Mucosa of gallbladder (tissue), 1 donor: ENCODE results near the gene CTAG2. TPM values are rescaled to one million over a fixed set of nuclear protein-coding genes. Genes with fewer than 3 reads are reported as not detected.
A peak's percentile ranks its signal among the peaks of the same experiment; 100 is the strongest.
"Not testable (repeated sequence)": the region's sequence is repeated elsewhere in the genome, so short reads cannot be mapped to it uniquely, and the experiment has no call there.

Source experiments
- DNase-seq: peaks from one replicate; pipeline ENCODE4 v3.0.0-alpha.2; 2020; ENCODE audit warnings: low spot score
- total RNA-seq: library from RNA; stranded (reverse); gene quantifications from one replicate; pipeline ENCODE4 v1.2.1, GENCODE V29; 2021
- donor health status: DM: no; HTN: no; CAD: no.

CTAG2 gene
- total RNA-seq, 1 donor from 2014 or later, result not detected

DNA sequence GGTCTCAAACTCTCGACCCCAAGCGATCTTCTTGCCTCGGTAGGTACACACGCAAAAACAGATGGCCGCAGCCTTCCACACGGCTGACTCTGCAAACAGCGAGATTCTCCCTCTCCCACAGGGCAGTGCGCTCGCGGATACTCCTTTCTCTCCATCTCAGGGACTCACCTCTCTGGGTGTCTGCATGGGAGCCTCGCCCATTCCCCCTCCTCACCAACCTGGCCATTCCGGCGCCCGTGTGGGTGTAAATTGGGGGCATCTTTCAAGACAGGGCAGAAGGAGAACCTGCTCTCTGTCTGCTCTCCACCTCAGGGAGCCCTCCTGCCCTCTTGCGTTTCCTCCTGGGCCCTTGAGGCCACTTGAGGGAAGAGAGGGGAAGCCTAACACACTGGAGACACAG is 4.4 kb downstream of the CTAG2 start:
- no peak for DNase-seq

DNA sequence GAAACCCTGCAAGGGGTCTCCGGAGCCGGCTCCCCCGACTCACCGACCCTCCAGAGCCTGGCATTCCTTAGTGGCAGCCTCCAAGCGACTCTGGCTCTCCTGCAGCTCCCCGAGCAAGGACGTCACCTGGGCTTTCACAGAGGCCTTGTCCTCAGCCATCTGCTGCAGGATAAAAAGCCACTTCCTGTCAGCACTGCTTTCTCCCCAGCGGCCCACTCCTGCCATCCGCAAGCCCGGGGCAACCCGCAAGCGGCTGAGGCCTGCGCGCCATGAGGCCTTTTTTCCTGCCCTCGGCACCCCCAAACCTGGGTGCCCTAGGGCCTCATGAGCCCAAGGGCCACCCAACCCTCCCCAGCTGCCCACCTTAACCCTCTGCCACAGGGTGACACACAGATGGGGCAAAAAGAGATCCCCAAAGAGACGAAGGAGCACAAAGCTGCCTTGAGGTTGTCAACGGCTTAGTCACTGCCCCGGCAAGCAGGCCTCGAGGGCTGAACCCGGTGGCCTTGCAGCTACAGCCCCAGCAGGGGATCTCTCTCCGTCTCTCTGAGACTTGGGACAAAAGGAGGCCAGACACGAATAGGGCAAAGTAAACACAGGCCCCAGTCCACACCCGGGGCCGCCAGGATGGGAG is 7.5 kb downstream of the CTAG2 start:
- DNase-seq, result not testable (repeated sequence)

DNA sequence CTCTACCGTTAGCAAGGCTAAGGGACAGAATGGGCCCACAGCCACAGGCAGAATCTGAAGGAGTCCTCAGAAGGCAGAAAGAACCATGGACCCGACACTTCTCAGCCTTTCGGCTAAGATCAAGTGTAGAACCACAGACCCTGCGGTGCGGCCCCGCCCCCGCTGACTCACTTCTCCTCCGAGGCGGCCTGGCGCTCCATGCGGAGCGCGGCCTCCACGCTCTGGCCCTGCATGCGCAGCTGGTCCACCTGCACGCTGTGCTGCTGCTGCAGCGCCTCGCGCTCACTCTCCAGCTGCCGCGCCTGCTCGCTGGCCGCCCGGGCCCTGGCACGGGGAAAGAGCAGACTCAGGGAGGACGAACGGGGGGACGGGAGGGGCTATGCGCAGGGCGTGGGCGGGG is 9.7 kb downstream of the CTAG2 start:
- DNase-seq, result not testable (repeated sequence)

DNA sequence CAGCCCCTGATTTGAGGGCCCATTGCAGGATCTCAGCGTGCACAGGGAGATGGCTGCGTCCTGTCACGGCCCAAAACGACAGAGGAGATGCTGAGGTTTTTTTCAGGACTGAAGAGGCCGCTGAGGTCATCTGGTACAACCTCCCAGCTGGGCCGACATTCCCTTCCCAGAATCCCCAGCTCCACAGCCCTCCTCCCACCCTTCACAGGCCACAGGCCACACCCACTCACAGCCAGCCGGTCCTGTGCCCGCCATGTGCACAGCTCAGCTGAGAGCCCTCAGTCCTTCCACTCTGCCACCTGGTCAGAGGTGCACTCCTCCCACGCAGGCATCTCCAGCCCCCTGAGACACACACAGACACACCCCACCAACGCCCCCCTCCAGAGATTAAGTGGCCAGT is 11.6 kb downstream of the CTAG2 start:
- not testable (repeated sequence) for DNase-seq

DNA sequence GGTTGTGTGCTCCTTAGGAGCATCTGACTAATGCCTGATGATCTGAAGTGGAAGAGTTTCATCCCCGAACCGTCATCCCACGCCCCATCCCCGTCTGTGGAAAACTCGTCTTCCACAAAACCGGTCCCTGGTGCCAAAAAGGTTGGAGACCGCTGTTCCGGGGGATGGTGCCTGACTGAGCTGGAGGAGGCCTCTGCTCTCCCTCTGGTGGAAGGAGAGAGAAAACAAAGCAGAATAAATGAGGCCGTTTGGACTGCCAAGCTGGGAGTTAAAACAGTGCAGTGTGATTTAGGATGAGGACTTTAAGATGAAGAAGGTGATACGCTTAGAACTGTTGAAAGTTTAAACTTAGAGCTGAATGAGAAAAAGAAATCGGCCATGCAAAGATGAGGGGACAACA is 19.7 kb downstream of the CTAG2 start:
- not testable (repeated sequence) for DNase-seq

DNA sequence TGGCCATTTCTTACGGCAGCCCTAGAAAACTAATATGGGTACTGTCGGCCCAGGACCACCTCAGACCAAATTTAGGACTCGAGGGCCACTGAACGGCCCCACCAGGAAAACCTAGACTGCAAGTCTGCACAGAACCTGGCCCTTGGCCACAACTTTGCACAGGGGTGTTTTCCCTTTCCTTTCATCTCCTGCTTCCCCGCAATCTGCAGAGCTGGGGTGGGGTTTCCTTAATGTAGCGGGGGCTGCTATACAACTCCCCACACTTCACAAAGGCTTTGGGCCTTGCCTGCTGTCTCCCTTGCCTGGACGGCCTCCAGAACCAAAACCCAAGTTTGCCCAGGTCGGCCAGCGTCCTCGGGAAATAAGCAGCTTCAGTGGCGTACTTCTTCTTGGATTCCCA is 22.4 kb downstream of the CTAG2 start:
- not testable (repeated sequence) for DNase-seq

DNA sequence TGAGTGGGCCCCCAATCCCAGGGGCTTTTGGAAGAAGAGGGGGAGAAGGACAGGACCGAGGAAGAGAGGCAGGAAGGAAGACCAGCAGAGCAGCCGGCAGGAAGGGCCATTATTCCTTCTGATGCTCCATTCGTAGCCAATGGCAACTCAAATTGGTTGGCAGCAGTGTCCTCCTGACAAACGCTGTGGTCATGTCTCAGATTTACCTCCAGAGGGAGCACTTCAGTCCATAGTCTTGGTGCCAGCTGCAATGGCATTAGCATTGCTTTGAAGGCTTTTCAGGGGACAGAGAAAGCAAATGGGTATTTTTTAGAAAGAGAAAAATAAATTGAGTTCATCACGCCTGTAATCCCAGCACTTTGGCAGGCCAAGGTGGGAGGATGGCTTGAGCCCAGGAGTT is 24.4 kb downstream of the CTAG2 start:
- not testable (repeated sequence) for DNase-seq

DNA sequence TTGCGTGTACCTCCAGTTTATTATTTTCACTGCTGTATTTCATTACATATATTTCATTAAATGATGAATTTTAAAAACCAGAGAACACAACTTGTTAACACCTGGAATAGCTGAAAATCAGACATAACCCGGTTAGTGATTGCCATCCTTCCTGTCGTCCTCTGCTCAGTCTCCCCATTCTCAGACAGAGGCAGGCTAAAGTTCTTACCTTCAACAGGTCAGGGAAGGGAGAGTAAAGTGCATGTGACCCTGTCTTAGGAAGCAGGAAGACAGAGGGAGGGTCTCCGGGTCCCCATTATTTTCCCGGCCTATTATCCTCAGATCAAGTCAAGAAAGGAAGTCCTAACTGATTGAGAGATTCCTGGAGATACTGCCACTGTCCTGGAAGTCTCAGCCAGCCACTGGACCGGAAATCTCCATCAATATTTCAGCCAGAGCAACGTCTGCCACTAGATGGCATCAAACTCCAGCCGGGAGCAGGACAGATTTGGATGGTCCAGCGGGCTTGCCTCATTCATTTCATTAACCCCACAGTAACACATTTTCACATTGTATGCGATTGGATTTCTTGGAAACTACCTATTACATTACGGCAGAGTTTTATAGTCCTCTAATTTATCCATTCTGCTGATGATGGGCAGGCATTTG is 32.5 kb downstream of the CTAG2 start:
- not testable (repeated sequence) for DNase-seq

DNA sequence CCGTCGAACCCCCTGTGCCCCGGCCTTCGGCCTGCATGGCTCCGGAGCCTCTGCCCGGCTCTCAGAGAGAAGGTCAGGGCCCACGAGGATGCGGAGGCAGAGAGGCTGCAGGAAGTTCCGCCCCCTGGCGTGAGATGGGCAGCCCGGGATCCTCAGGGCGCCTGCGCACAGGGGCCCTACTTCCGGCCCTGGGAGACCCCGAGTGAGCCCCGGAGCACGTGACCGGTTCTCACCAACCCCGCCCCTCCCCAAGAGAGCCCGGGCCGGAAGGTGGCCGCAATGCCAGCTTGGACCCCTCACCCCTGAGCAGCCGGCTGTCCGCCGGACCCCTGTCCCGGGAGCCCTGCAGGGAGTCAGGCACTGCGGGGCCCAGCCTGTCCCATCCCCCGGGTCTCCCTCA is 34.2 kb downstream of the CTAG2 start, which contains the start of gene CTAG1B:
TSS of gene CTAG1B (minus strand) at position 101 of the 400 bp plus-strand sequence. CDS start at position 37, 64 bp downstream.
- not testable (repeated sequence) for DNase-seq

DNA sequence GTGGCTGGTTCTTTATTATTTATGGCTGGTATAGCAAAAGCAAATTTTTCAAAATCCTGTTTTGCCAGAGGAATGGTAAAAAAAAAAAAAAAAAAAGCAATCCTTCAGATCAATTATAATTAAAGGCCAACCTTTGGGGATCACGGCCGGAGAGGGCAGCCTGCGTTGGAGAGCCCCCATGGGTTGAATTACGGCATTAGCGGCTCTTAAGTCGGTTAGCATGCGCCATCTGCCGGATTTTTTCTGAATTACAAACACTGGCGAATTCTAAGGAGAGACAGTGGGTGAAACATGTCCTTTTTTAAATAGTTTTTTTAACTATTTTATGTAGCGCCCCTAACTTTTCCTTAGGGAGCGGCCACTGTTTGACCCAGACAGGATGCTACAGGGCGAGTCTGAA is 39.8 kb downstream of the CTAG2 start:
- DNase-seq, result not testable (repeated sequence)

DNA sequence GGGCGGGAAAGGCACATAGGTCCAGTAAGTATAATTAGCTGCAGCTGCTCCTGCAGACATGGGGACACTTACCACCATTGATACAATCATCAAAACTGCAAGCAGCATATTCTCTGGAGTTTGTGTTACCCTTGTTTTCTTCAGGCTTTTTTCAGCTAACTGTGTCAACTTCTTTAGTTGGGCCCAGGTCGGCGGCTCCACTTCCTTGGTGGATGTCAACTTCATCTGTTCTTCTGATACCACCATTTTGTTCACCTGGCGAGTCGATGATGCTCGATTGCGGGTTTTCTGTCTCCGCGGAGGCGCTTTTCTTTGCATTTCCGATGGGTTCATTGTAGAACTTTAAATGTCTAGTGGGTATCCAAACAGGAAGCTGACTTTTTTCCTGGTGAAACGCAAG is 42.2 kb downstream of the CTAG2 start:
- DNase-seq, result not testable (repeated sequence)

DNA sequence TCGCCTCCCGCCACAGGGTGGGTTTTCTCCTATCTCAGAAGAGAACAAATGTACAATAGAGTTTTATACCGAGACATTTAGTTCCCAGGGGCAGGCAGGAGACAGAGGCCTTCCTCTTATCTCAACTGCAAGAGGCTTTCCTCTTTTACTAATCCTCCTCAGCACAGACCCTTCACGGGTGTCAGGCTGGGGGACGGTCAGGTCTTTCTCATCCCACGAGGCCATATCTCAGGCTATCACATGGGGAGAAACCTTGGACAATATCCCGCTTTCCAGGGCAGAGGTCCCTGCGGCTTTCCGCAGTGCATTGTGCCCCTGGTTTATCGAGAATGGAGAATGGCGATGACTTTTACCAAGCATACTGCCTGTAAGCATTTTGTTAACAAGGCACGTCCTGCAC is 44.6 kb downstream of the CTAG2 start:
- DNase-seq, result not testable (repeated sequence)

DNA sequence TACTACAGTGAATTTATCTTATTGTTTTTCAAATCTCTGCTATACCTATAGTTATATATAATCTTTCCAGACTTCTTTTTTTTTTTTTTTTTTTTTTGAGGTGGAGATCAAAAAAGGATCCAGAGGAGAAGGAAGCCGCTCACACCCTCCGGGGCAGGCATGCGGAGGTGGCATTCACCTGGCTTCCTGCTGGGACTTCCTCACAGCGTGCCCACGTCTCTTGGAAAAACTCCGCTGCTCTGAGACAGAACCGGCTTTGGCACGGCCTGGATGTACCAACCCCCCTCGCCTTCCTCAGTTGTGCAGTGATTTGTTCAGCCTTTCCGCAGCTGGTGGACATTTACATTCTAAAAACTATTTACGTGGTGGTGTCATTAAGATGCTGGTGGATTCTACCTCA is 45.4 kb downstream of the CTAG2 start:
- DNase-seq, result not testable (repeated sequence)

DNA sequence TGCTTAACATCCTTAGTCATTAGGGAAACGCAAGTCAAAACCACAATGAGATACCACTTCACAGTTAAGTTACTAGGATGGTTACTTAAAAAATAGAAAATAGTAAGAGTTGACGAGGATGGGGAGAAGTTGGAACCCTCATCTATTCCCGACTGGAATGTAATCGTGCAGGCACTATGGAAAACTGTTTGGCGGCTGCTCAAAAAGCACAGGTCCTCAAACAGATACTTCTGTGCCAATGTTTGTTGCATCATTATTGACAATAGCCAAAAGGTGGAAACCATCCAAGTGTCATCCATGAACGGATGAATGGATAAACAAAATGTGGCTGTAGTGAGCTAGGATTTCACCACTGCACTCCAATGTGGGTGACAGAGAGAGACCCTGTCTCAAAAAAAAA is 46.0 kb downstream of the CTAG2 start:
- DNase-seq, result no peak

DNA sequence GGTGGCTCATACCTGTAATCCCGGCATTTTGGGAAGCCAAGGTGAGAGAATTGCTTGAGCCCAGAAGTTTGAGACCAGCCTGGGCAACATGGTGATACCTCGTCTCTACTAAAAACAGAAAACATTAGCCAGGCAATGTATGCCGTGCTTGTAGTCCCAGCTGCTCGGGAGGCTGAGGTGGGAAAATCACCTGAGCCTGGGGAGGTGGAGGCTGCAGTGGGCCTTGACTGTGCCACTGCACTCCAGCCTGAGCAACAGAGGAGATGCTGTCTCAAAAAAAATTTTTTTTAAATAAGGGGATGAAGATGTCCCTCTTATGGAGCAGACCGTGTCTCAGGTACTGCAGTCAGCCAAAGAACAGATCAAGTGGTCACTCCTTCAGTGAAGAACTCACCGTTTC is 47.8 kb downstream of the CTAG2 start:
- DNase-seq, result no peak

DNA sequence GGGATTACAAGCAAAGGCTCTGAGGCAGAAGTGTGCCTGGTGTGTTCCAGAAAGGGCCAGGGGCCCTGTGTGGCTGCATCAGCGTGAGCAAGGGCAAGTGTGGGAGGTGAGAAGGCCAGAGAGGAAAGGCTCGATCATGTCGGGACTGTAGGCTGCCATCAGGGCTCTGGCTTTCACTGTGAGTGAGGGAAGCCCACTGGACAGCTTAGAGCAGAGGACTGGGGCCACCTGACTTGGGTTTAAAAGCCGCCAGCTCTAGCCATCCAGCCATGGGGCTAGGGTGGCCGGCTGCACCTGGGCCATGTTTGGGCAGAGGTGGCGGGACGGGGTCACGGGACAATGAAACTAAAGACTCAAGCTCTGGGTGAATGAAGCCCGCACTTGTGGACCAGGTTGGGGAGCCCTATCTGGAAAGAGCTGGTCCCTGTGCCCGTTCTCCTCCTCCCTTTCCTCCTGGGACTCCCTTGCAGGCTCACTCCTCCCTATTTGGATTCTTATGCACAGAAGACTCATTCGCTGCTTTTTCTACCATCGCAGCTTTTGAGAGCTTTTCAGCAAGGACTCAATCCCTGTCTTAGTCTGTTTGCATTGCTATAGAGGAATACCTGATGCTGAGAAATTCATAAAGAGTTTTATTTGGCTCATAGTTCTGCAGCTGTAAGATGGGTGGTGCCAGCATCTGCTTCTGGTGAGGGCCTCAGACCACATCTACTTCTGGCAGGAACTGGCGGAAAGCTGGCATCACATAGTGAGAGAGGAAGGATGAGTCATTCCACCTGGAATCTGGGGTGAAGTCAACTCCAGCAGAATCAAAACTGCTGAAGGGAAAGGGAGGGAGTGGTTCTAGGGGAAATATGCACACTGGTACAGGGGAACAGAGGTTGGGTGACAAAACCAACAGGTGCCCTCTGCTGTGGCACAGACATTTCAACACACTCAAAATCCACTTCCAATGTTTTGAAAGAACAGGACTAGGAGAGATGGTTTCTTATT is 49.6 kb downstream of the CTAG2 start:
- peak; percentile 38 for DNase-seq

DNA sequence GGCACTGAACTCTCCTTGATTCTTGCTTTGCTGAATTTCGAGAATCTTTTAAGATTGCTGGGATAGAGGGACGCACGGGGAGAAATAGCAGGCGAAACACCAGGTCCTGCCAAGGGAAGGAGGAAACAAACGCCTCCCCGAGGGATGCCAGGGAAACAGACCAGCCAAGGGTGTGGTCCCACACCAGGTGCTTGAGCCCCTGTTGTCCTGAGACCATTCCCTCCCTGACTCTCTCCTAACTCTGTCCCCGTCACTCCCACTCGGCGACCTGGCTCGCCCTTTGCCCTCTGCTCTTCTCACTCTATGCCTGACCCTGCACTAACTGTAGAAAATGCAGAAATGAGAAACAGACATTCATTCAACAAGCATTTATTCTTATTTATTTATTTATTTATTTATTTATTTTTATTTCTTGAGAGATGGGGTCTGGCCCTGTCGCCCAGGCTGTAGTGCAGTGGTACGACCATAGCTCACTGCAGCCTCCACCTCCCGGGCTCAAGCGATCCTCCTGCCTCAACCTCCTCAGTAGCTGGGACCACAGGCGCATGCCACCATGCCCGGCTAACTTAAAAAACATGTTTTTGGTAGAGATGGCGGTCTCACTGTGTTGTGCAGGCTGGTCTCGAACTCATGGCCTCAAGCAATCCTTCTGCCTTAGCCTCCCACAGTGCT is 50.5 kb downstream of the CTAG2 start:
- DNase-seq, result no peak

DNA sequence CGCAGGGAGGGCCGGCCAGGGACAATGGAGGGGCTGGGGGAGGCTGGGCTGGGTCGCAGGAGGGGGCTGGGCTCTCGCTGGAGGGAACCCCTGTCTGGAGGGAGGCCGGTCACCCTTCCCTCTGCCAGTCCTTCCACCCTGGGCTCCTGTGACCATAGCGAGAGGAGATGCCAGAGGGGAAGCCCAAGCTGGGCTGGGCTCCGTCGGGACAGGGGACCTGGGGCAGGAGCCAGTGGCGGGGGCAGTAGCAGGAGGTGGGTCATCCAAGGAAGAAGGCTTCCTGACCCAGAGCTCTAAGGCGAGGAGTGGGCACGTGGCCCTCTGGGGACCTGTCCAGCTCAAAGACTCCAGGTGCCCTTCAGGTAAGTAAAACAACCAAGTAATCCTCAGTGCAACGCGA is 51.2 kb downstream of the CTAG2 start:
- DNase-seq, result no peak
